Bone marrow (tissue), 2 donors: ENCODE results near the gene URI1.
"Not testable (repeated sequence)": the region's sequence is repeated elsewhere in the genome, so short reads cannot be mapped to it uniquely, and the experiment has no call there.

ENCODE experiments used
- DNase-seq, 2 donors: peaks; one replicate each; lab custom pipeline; 2025; lab: John Stamatoyannopoulos, UW

The URI1 gene

GRCh38 chr19:30024091-30024490 lies 82.1 kb downstream of the URI1 start:
- DNase-seq: no peak

DNA sequence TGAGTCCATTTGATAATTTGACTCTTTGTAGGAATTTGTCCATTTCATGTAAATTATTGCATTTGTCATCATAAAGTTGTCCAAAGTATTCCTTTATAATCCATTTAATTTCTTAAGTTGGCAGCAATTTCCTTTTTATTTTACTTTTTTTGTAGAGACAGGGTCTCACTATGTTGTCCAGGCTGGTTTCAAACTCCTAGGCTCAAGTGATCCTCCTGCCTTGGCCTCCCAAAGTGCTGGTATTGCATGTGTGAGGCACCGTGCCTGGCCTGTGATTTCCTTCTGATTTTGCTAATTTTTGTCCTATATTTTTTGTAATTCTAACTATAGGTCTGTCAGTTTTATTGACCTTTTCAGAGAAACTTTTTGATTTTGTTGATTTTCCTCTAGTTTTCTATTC lies 84.9 kb downstream of the URI1 start:
- DNase-seq: no peak

DNA sequence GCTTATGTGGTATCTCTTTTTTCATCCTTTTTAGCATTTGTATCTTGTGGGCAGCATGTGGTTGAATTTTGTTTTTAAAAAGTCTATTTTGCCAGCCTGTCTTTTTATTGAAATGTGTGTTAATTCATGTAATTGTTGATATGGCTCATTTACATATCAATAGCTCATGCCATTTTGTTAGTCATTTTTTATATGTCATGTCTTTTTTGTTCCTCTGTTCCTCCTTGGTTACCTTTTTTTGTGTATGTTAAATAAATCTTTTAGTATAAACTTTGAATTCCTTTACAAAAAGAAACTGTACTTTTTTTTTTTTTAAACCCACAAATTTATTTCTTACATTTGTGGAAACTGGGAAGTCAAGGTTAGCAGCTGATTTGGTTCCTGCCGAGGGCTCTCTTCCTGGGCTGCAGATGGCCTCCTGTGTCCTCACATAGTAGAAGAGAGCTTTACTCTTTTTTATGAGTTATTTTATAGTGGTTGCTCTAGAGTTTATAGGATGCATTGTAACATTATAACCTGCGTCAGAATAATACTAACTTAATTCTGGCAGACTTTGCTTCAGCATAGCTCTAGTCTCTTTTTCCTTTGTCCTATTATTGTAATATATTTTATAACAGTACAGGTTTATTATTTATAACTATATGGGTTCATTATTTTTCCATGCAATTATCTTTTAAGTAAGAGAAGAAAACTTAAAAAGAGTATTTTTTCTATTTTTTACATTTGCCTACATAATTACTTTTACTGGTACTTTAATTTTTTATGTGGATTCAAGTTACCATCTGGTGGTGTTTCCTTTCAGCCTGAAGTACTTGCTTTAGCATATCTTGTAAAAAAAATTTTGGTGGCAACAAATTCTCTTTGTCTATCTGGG lies 86.3 kb downstream of the URI1 start:
- DNase-seq: no peak

DNA sequence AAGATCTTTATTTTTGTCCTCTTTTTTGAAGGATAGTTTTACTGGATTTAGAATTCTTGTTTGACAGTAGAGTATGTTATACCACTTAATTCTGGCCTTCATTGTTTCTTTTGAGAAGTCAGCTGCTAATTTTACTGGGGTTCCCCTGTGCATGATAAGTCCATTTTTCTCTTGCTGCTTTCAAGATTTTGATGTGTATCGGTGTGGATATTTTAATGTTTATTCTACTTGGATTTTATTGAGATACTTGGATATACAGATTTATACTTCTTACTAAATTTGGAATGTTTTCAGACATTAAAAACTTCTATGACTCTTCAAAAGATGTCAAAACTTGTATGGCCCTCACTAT lies 86.9 kb downstream of the URI1 start:
- DNase-seq: no peak

DNA sequence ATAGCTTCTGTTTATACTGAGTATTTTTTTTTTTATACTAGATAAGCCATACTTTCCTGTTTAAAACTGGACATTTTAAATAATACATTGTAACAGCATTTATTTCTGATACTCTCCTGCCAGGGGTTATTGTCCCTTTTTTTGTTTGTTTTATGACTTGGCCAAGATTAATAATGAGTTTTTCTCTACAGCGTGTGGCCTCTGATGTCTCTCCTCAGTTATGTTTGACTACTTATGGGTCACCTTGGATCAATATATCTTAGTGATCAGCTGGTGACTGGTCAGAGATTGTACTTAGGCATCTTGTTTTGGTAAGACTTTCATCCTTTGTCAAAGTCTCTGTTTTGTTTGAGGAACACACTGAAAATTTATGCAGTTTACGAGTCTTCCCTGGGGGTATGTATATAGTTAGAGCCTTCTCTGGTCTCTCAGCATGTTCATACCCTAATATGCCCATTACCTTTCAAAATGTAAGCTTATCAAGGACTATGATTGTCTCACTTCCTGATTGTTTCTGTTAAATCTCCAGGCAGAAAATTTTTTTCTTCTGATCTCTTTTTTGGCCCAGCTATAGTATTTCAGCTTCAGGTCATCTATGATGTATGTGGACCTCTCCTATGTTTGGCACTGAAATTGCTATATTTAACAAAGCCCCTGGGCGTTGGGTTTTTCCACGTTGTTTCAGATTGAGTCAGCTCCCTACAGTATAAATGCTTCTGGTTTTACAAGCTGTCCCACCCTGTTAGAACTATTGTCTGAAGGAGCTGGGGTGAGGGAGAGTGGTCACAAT lies 87.9 kb downstream of the URI1 start:
- DNase-seq: no peak

DNA sequence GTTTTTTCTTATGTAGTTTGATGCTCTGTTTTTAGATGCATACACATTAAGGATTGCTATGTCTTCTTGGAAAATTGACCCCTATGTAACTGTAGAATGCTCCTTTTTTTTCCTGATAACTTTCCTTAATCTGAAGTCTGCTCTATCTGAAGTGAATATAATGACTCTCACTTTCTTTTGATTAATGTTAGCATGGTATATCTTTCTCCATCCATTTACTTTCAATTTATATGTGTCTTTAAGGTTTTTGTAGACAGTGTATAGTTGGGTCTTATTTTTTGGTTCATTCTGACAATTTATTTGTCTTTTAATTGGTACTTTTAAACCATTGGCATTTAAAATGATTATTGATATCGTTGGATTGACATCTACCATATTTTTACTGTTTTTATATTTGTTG lies 92.3 kb downstream of the URI1 start:
- no peak for DNase-seq

- no peak for DNase-seq
These were observed 94.4 kb downstream of the URI1 start for GRCh38 chr19:30036154-30037129.

DNA sequence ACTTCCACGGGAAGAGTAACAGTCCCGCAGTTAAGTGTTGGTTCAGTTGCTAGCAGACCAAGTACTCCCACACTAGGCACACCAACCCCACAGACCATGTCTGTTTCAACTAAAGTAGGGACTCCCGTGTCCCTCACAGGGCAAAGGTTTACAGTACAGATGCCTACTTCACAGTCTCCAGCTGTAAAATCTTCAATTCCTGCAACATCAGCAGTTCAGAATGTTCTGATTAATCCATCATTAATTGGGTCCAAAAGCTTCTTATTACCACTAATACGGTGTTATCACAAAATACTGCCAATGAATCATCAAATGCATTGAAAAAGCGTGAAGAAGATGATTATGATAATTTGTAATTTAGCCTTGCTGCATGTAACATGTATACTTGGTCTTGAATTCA lies 95.8 kb downstream of the URI1 start:
- no peak for DNase-seq

GRCh38 chr19:30041931-30042330 lies 99.9 kb downstream of the URI1 start:
- not testable (repeated sequence) for DNase-seq

- DNase-seq: not testable (repeated sequence)
These were observed 101.0 kb downstream of the URI1 start for GRCh38 chr19:30043008-30043407.

DNA sequence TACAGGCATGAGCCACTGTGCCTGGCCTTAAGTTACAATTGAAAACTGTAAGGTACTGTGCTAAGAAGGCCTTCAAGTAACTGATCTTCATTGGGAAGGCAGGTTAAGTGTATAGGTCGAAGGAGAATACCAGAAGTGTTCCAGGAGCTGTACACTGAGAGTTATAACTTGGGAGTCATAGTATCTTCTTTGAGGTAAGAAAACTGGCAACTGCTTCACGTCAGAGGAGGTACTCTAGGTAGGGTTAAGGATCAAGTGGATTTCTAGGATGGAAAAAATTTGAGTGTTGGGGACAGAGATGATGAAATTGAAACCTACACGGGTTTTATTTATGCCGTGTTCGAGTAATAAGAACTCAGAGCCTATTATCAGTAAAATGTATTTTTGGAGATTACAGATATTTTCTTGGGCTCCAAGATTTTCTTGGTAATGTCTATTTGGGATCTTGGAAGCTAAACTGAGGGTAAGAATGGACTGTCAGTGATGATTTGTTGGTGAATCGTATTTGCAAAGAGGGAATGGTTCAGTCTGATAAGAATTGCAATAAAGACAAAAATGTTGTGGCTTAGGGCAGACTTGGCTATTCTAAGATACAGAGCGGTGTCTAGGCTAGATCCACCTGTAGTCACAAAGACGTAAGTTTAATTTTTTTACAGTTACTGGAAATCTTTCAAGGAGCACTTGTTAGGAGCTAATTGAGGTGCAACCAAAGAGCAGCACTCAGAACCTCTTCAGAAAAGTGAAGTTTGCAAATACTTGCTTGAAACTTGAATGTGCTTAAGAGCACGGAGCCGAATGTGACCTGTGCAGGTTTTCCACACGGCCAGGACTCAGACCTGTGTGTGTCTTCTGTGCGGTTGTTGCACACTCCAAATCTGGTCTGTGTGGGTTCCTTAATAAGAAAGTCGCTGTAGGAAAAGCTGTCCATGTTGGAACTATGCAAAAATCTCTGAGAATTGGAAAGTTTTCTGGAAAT lies 102.5 kb downstream of the URI1 start:
- DNase-seq: no peak

GRCh38 chr19:30046522-30046921 lies 104.5 kb downstream of the URI1 start:
- DNase-seq: peak in 1 of 2 donors; percentile 43

DNA sequence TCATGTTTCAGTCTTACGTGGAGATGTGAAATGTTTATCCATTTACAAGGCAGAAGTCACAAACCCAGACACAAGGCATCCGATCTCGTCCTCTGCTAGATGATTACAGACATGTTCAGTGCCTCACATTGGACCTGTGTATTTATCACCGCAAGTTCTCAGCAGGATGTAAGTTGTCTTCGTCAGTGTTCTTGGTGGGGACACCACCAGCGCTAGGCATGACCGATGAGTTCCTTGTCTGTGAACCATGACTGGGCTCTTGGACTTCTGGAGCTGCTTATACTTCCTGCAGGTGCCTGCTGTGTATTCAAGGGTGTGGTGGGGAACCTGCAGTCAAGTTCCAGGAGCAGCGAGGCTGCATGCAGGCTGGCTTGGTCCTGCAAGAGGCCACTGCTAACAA lies 105.4 kb downstream of the URI1 start:
- DNase-seq: no peak

- DNase-seq: no peak
These were observed 107.2 kb downstream of the URI1 start for GRCh38 chr19:30049226-30049625.

GRCh38 chr19:30049846-30050667 lies 108.0 kb downstream of the URI1 start:
- DNase-seq: no peak

GRCh38 chr19:30052122-30053075 lies 110.4 kb downstream of the URI1 start:
- no peak for DNase-seq

DNA sequence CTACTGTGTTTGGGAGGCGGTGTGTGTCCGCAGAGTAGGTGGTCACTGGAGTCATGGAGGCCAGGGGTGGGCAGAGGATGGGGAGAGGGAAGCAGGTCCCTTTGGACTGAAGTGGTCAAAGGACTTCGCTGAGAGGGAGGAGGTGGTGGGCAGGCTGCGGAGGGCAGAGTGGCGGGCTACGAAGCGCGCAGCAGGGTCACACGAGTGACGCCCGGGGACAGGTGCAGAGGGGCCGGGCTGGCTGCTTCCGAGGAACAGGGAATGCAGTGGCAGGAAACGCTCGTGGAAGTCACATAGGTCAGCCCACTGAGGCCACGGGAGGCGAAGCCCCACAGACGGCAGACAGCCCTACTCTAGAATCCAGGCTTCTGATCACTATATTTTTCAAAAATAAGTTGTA lies 111.5 kb downstream of the URI1 start:
- no peak for DNase-seq

DNA sequence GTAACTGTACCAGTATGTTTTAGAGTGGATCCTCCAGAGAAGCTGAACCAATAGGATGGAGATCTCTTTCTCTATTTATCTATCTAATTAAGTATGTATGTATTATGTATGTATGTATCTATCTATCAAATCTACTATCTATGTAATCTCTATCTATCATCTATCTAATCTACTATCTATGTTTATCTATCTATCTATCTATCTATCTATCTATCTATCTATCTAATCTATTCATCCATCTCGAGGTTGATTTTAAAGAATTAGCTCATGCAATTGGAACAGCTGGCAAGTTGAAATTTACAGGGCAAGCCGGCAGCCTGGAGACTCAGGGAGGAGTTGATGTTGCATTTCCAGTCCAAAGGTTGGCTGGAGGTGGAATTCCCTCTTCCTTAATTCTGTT lies 112.2 kb downstream of the URI1 start:
- no peak for DNase-seq

- DNase-seq: no peak
These were observed 114.5 kb downstream of the URI1 start for GRCh38 chr19:30056580-30056979.
